Smooth muscle cell (in vitro differentiated cells): Measurements from ENCODE around the gene EXOSC7. TPM values are rescaled to one million over a fixed set of nuclear protein-coding genes. Genes with fewer than 3 reads are reported as not detected.

Source experiments
- DNase-seq: peaks from one replicate; lab custom pipeline; 2025; ENCODE audit not compliant: unreplicated experiment; lab: John Stamatoyannopoulos, UW
- H2AFZ ChIP-seq: fragments of 200-600 bp; sonication (generic); 2 replicates; pipeline ENCODE4 v1.6.0; 2016; ENCODE audit warnings: antibody characterized with exemption, low read depth, mild to moderate bottlenecking
- H3F3A ChIP-seq: fragments of 200-600 bp; sonication (generic); 2 replicates; pipeline ENCODE4 v1.6.0; 2017; ENCODE audit warnings: antibody characterized with exemption, low read depth
- H3K27ac ChIP-seq: fragments of 200-600 bp; sonication (generic); 2 replicates; pipeline ENCODE4 v1.5.1; 2016; ENCODE audit warnings: low read depth, mild to moderate bottlenecking
- H3K27me3 ChIP-seq: fragments of 200-600 bp; sonication (generic); 2 replicates; pipeline ENCODE4 v1.6.1; 2016; ENCODE audit warnings: low read depth, mild to moderate bottlenecking
- H3K36me3 ChIP-seq: fragments of 200-600 bp; sonication (generic); 2 replicates; pipeline ENCODE4 v1.5.1; 2016; ENCODE audit warnings: low read depth
- H3K4me1 ChIP-seq: fragments of 200-600 bp; sonication (generic); 2 replicates; pipeline ENCODE4 v1.5.1; 2016; ENCODE audit warnings: low read depth
- H3K4me2 ChIP-seq: fragments of 200-600 bp; sonication (generic); 2 replicates; pipeline ENCODE4 v1.6.0; 2016; ENCODE audit warnings: mild to moderate bottlenecking
- H3K4me3 ChIP-seq: fragments of 200-600 bp; sonication (generic); 2 replicates; pipeline ENCODE4 v1.5.1; 2016; ENCODE audit warnings: mild to moderate bottlenecking
- H3K79me2 ChIP-seq: fragments of 200-600 bp; sonication (generic); 2 replicates; pipeline ENCODE4 v1.6.0; 2016; ENCODE audit warnings: low read depth, mild to moderate bottlenecking
- H3K9ac ChIP-seq: fragments of 200-600 bp; sonication (generic); 2 replicates; pipeline ENCODE4 v1.6.0; 2016; ENCODE audit warnings: low read depth
- H3K9me3 ChIP-seq: fragments of 200-600 bp; sonication (generic); replicated peaks from 2 replicates; pipeline ENCODE4 v1.5.1; 2016; ENCODE audit warnings: low read depth
- H4K20me1 ChIP-seq: fragments of 200-600 bp; sonication (generic); 2 replicates; pipeline ENCODE4 v1.6.0; 2016; ENCODE audit warnings: low read depth
- WGBS: methylation state at CpG from one replicate; pipeline ENCODE4 v1.1.7; 2016; ENCODE audit warnings: low lambda C conversion rate; 5-methylcytosine and 5-hydroxymethylcytosine counted together
- polyA plus RNA-seq: library from polyadenylated mRNA; unstranded; fragments of >200 nt; fragmentation: Nextera tagmentation; extraction: Ambion mirVana; gene quantifications from 2 replicates; pipeline ENCODE4 v1.2.1, GENCODE V29; 2016
- small RNA-seq: library from RNA; depleted of rRNA; stranded (forward); fragments of <200 nt; gene quantifications from one replicate; pipeline ENCODE3, GENCODE V24; 2014
- total RNA-seq: library from RNA; depleted of rRNA; stranded (reverse); fragments of >200 nt; gene quantifications from 2 replicates; pipeline ENCODE4 v1.2.3, GENCODE V29; 2014
- TF ChIP-seq, protein P1 (sequence below): fragments of 200-600 bp; sonication (generic); IDR thresholded peaks from 2 replicates; pipeline ENCODE4 v1.5.1; 2017; ENCODE audit warnings: borderline replicate concordance, mild to moderate bottlenecking, antibody characterized with exemption; ENCODE audit not compliant: insufficient read depth, poor library complexity, severe bottlenecking

EXOSC7 gene
- total and polyA plus RNA-seq, 2 experiments from 2014 or later: 42.2 to 49.0 TPM

DNA sequence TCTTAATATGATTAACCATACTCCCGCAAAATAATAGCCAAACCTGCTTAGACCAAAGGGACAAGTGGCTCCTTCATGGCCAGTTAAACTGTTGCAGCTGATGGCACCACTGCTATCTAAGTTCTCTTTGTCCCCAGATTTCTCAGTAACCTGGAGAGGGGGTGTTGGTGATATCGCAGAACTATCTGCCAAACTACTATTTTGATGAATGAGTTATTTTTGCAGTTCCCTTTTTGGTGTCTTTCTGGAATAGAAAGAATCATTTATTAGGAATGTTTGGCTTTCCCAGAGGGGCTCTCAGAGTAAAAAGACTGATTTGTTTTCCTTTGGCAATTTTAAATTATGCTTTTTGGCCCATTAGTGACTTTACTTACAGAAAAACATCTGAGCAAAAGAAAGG lies 83.1 kb downstream of the EXOSC7 start:
- H3K27me3 ChIP-seq: no peaks in the 10 kb centered on the region
- H2AFZ ChIP-seq: no peak overlapping the region
- no peaks in the 10 kb centered on the region for H4K20me1 ChIP-seq
- no peak overlapping the region for H3K4me3 ChIP-seq
- H3K4me1 ChIP-seq: peaks cover 32% of the 10 kb centered on the region
- TF ChIP-seq, protein P1, sequence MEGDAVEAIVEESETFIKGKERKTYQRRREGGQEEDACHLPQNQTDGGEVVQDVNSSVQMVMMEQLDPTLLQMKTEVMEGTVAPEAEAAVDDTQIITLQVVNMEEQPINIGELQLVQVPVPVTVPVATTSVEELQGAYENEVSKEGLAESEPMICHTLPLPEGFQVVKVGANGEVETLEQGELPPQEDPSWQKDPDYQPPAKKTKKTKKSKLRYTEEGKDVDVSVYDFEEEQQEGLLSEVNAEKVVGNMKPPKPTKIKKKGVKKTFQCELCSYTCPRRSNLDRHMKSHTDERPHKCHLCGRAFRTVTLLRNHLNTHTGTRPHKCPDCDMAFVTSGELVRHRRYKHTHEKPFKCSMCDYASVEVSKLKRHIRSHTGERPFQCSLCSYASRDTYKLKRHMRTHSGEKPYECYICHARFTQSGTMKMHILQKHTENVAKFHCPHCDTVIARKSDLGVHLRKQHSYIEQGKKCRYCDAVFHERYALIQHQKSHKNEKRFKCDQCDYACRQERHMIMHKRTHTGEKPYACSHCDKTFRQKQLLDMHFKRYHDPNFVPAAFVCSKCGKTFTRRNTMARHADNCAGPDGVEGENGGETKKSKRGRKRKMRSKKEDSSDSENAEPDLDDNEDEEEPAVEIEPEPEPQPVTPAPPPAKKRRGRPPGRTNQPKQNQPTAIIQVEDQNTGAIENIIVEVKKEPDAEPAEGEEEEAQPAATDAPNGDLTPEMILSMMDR: no peak
- H3K4me2 ChIP-seq: no peak overlapping the region
- DNase-seq: no peak
- no peaks in the 10 kb centered on the region for H3K9me3 ChIP-seq
- no peaks in the 10 kb centered on the region for H3K79me2 ChIP-seq
- H3K36me3 ChIP-seq: no peaks in the 10 kb centered on the region
- H3F3A ChIP-seq: peaks cover 32% of the 10 kb centered on the region
- H3K27ac ChIP-seq: no peak overlapping the region
- H3K9ac ChIP-seq: no peak overlapping the region
- 99% methylated on average over 2 of the region's 2 CpGs for WGBS

- TF ChIP-seq, protein P1: no peak
- Histone ChIP-seq H3K36me3 (no peaks in the 10 kb centered on the region), H3K79me2 (no peaks in the 10 kb centered on the region), H2AFZ (peak overlapping the region; percentile 2), H3K27ac (peak overlapping the region; percentile 31), H4K20me1 (no peaks in the 10 kb centered on the region), H3K4me1 (peaks cover 32% of the 10 kb centered on the region), H3K9ac (no peak overlapping the region), H3K27me3 (no peaks in the 10 kb centered on the region), H3K4me3 (no peak overlapping the region), H3K9me3 (no peaks in the 10 kb centered on the region), H3K4me2 (no peak overlapping the region), H3F3A (peaks cover 21% of the 10 kb centered on the region)
- DNase-seq: no peak
- 64% methylated on average over 4 of the region's 4 CpGs for WGBS
Observed at GRCh38 chr3:45060165-45060892, 84.3 kb downstream of the EXOSC7 start.

Small RNA genes within 50 kb of the gene (small RNA-seq; reads per million reads assigned to genes)
- not detected for gene RNU5B-3P

Other genes starting within 250 kb of the EXOSC7 start
- gene ZNF501, start 246.6 kb upstream of the EXOSC7 start, total RNA-seq: 2.8 and 2.9 TPM in 2 replicates
- 1.5 and 2.7 TPM in 2 replicates for gene ZNF501, start 246.6 kb upstream of the EXOSC7 start, polyA plus RNA-seq
- 24.5 and 27.0 TPM in 2 replicates for gene KIAA1143, start 214.6 kb upstream of the EXOSC7 start, total RNA-seq
- gene KIAA1143, start 214.6 kb upstream of the EXOSC7 start, polyA plus RNA-seq: 12.1 and 12.2 TPM in 2 replicates
- gene KIF15, start 214.4 kb upstream of the EXOSC7 start, total RNA-seq: 5.7 and 6.2 TPM in 2 replicates
- 1.8 and 2.8 TPM in 2 replicates for gene KIF15, start 214.4 kb upstream of the EXOSC7 start, polyA plus RNA-seq
- 15.9 and 19.3 TPM in 2 replicates for gene TMEM42, start 114.3 kb upstream of the EXOSC7 start, total RNA-seq
- 24.8 and 33.6 TPM in 2 replicates for gene TMEM42, start 114.3 kb upstream of the EXOSC7 start, polyA plus RNA-seq
- not detected in 2 replicates for gene TGM4, start 101.6 kb upstream of the EXOSC7 start, total RNA-seq
- not detected in 2 replicates for gene TGM4, start 101.6 kb upstream of the EXOSC7 start, polyA plus RNA-seq
- 38.2 and 63.7 TPM in 2 replicates for gene ZDHHC3, start 70 bp upstream of the EXOSC7 start, total RNA-seq
- 34.8 and 40.5 TPM in 2 replicates for gene ZDHHC3, start 70 bp upstream of the EXOSC7 start, polyA plus RNA-seq
- gene CLEC3B, start 50.1 kb downstream of the EXOSC7 start, total RNA-seq: not detected in 2 replicates
- gene CLEC3B, start 50.1 kb downstream of the EXOSC7 start, polyA plus RNA-seq: 0.58 TPM in 1 of 2 replicates, not detected in the other
- gene CDCP1, start 170.1 kb downstream of the EXOSC7 start, total RNA-seq: 3.7 and 7.9 TPM in 2 replicates
- 2.5 and 8.3 TPM in 2 replicates for gene CDCP1, start 170.1 kb downstream of the EXOSC7 start, polyA plus RNA-seq